OCI-LY1 (cell line): ENCODE results near the gene STK39.

Experiments used
- H2AFZ ChIP-seq: fragments of 200-600 bp; sonication (generic), shearing (Covaris generic); 2 replicates; pipeline ENCODE4 v1.6.0; 2014; ENCODE audit warnings: antibody characterized with exemption, mild to moderate bottlenecking, low read length
- H3F3A ChIP-seq: fragments of 200-600 bp; sonication (generic), shearing (Covaris generic); 2 replicates; pipeline ENCODE4 v1.6.0; 2014; ENCODE audit warnings: mild to moderate bottlenecking, antibody characterized with exemption, low read length, moderate library complexity; ENCODE audit not compliant: insufficient read depth
- H3K27ac ChIP-seq: fragments of 200-600 bp; sonication (generic); 2 replicates; pipeline ENCODE4 v1.5.1; 2014; ENCODE audit warnings: low read length, mixed run types, mild to moderate bottlenecking, low read depth; ENCODE audit not compliant: poor library complexity, severe bottlenecking
- H3K27me3 ChIP-seq: fragments of 200-600 bp; sonication (generic); 2 replicates; pipeline ENCODE4 v1.6.0; 2014; ENCODE audit warnings: antibody characterized with exemption, mild to moderate bottlenecking, low read length, moderate library complexity; ENCODE audit not compliant: insufficient read depth
- H3K36me3 ChIP-seq: fragments of 200-600 bp; sonication (generic); 2 replicates; pipeline ENCODE4 v1.6.1; 2014; ENCODE audit warnings: mild to moderate bottlenecking, antibody characterized with exemption, low read length, moderate library complexity, mixed read lengths; ENCODE audit not compliant: insufficient read depth
- H3K4me1 ChIP-seq: fragments of 200-600 bp; sonication (generic); 2 replicates; pipeline ENCODE4 v1.5.1; 2014; ENCODE audit warnings: mild to moderate bottlenecking, low read length, moderate library complexity; ENCODE audit not compliant: insufficient read depth, severe bottlenecking
- H3K4me2 ChIP-seq: fragments of 200-600 bp; sonication (generic), shearing (Covaris generic); 2 replicates; pipeline ENCODE4 v1.6.1; 2014; ENCODE audit warnings: low read length
- H3K4me3 ChIP-seq: fragments of 200-600 bp; sonication (generic); 2 replicates; pipeline ENCODE4 v1.5.1; 2014; ENCODE audit warnings: low read length, low read depth, mild to moderate bottlenecking, mixed read lengths; ENCODE audit not compliant: poor library complexity, severe bottlenecking
- H3K79me2 ChIP-seq: fragments of 200-600 bp; shearing (Covaris generic); 2 replicates; pipeline ENCODE4 v1.6.1; 2016; ENCODE audit warnings: mixed run types, low read length, mixed read lengths; ENCODE audit not compliant: insufficient read depth
- H3K9ac ChIP-seq: fragments of 200-600 bp; sonication (generic), shearing (Covaris generic); 2 replicates; pipeline ENCODE4 v1.6.1; 2014; ENCODE audit warnings: mild to moderate bottlenecking, low read length, mixed read lengths
- H3K9me2 ChIP-seq: fragments of 200-600 bp; sonication (generic), shearing (Covaris generic); 2 replicates; pipeline ENCODE4 v1.6.1; 2014; ENCODE audit warnings: low read depth, mild to moderate bottlenecking, low read length, mixed read lengths
- H3K9me3 ChIP-seq: fragments of 200-600 bp; shearing (Covaris generic); 2 replicates; pipeline ENCODE4 v1.6.1; 2014; ENCODE audit warnings: low read length, mixed read lengths
- H4K20me1 ChIP-seq: fragments of 200-600 bp; sonication (generic), shearing (Covaris generic); 2 replicates; pipeline ENCODE4 v1.6.0; 2016; ENCODE audit warnings: mild to moderate bottlenecking, low read length; ENCODE audit not compliant: insufficient read depth
- EZH2 ChIP-seq: fragments of 200-600 bp; sonication (generic), shearing (Covaris generic); IDR thresholded peaks from 2 replicates; pipeline ENCODE4 v1.8.0; 2017; ENCODE audit warnings: borderline replicate concordance, mixed run types, mild to moderate bottlenecking, antibody characterized with exemption, low read length, moderate library complexity, mixed read lengths
- TF ChIP-seq, protein P1 (sequence below): fragments of 200-600 bp; sonication (generic), shearing (Covaris generic); IDR thresholded peaks from 2 replicates; pipeline ENCODE4 v1.5.1; 2017; ENCODE audit warnings: mild to moderate bottlenecking, antibody characterized with exemption, low read length, moderate library complexity, mixed read lengths

Gene STK39

DNA sequence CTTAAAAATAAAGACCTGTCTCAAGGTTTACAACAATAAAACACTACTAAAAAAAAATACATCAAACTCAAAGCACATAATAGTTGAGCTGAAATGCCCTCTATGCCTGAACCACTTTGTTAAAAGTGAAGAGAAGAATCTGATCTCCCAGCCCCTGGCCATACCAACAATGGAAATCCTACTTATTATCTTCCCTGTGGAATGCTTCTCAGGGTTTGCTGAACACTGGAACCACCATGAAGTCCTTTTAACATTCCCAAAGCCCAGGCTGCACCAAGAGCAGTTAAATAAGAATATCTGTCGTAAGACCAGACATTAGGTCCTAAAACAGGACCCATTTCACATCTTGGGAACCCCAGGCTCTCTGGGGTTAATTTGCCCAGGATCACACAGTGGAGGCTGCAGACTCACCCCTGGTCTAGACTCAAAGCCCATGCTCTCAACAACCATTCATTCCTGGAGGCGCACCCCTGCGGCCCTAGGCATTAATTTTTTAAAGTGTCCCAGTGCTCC, 285.8 kb downstream of the STK39 start:
- H3K27me3 ChIP-seq: no peaks in the 10 kb centered on the region
- H3K79me2 ChIP-seq: no peaks in the 10 kb centered on the region
- peaks cover 9% of the 10 kb centered on the region for H3K4me1 ChIP-seq
- H3K9me2 ChIP-seq: no peaks in the 10 kb centered on the region
- no peaks in the 10 kb centered on the region for H3F3A ChIP-seq
- TF ChIP-seq, protein P1, sequence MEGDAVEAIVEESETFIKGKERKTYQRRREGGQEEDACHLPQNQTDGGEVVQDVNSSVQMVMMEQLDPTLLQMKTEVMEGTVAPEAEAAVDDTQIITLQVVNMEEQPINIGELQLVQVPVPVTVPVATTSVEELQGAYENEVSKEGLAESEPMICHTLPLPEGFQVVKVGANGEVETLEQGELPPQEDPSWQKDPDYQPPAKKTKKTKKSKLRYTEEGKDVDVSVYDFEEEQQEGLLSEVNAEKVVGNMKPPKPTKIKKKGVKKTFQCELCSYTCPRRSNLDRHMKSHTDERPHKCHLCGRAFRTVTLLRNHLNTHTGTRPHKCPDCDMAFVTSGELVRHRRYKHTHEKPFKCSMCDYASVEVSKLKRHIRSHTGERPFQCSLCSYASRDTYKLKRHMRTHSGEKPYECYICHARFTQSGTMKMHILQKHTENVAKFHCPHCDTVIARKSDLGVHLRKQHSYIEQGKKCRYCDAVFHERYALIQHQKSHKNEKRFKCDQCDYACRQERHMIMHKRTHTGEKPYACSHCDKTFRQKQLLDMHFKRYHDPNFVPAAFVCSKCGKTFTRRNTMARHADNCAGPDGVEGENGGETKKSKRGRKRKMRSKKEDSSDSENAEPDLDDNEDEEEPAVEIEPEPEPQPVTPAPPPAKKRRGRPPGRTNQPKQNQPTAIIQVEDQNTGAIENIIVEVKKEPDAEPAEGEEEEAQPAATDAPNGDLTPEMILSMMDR: no peak
- TF ChIP-seq EZH2: no peak
- no peak overlapping the region for H2AFZ ChIP-seq
- no peaks in the 10 kb centered on the region for H4K20me1 ChIP-seq
- no peak overlapping the region for H3K27ac ChIP-seq
- H3K9me3 ChIP-seq: no peaks in the 10 kb centered on the region
- H3K4me2 ChIP-seq: no peak overlapping the region
- H3K36me3 ChIP-seq: peaks cover 11% of the 10 kb centered on the region; the same call in 1 of the 2 replicates
- H3K4me3 ChIP-seq: no peak overlapping the region
- H3K9ac ChIP-seq: no peak overlapping the region

DNA sequence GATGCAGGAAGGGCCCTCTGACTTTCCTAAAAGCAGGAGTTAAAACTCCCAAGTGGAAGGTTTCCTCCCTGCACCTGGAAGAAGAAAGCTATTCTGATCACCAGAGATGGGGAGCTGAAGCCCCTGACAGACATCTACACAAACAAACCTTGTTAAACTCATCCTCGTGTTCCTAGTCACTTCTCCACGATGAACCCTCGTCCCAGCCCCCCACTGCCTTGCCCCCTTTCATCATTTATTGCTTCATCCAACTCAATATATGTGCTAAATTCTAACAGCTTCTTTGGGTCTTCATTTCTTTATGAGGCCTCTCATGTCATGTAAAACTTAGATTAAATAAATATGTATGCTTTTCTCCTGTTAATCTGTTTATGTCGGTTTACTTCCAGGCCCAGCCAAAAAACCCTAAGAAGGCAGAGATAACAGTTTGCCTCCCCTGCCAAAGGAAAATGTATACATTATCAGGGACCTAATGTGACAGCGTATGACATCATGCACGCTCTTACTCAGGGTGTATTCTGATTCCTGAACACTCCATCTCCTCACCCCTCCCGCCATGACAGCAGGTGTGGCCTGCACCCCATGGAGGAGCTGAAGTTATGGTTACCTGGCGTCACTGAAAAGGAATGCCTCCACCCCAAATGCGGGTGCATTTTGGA, 287.2 kb downstream of the STK39 start:
- Histone ChIP-seq H3K9ac (no peak overlapping the region), H3K4me1 (no peaks in the 10 kb centered on the region), H3K79me2 (no peaks in the 10 kb centered on the region), H3K36me3 (peaks cover 11% of the 10 kb centered on the region; the same call in 1 of the 2 replicates), H3K4me2 (no peak overlapping the region), H3K27ac (no peak overlapping the region), H3K27me3 (no peaks in the 10 kb centered on the region), H2AFZ (no peak overlapping the region), H3K9me2 (no peaks in the 10 kb centered on the region), H3F3A (no peaks in the 10 kb centered on the region), H4K20me1 (no peaks in the 10 kb centered on the region), H3K9me3 (no peaks in the 10 kb centered on the region), H3K4me3 (no peak overlapping the region)
- no peak for TF ChIP-seq EZH2
- TF ChIP-seq, protein P1: no peak

DNA sequence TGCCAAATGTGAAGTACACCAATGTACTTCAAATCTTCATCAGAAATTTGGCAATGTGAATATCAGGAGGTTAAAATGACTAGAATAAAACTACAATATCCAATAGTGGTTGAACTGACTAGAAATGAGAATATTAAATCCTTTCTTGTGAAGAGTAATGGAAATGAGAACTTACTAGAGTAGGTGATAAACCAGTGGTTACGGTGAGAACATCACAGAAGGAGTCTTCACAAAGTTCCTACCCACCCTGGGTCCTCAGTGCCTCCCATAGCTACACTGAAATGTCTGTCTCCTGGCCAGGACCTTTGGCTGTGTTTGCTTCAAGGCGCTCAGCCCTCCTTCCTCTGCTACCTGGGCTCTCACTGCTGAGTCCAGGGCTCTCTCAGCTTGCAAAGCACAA, 289.7 kb downstream of the STK39 start:
- Histone ChIP-seq H3K79me2 (no peaks in the 10 kb centered on the region), H3K4me2 (no peak overlapping the region), H3K9ac (no peak overlapping the region), H3K9me2 (no peaks in the 10 kb centered on the region), H3K9me3 (no peaks in the 10 kb centered on the region), H3K4me3 (no peak overlapping the region), H2AFZ (no peak overlapping the region), H4K20me1 (no peaks in the 10 kb centered on the region), H3K27me3 (no peaks in the 10 kb centered on the region), H3K4me1 (no peaks in the 10 kb centered on the region), H3K36me3 (peaks cover 6% of the 10 kb centered on the region; the same call in 1 of the 2 replicates), H3K27ac (no peak overlapping the region), H3F3A (no peaks in the 10 kb centered on the region)
- TF ChIP-seq, protein P1: no peak
- no peak for TF ChIP-seq EZH2
